Smooth muscle cell of the brain vasculature (primary cell): ENCODE data around the gene PLA2G3.

Source experiments
- DNase-seq: peaks from one replicate; pipeline ENCODE4 v3.0.0-alpha.2; 2012; ENCODE audit warnings: low read depth, low spot score

The PLA2G3 gene

GRCh38 chr22:31148953-31149627 lies 8.8 kb upstream of the PLA2G3 start:
- no peak for DNase-seq

- DNase-seq: no peak
Observed at GRCh38 chr22:31148488-31148887, 8.2 kb upstream of the PLA2G3 start.

GRCh38 chr22:31144223-31144622 lies 3.9 kb upstream of the PLA2G3 start:
- DNase-seq: no peak

GRCh38 chr22:31143537-31143936 lies 3.2 kb upstream of the PLA2G3 start:
- DNase-seq: no peak

GRCh38 chr22:31143038-31143437 lies 2.7 kb upstream of the PLA2G3 start:
- DNase-seq: no peak

GRCh38 chr22:31142285-31142684 lies 2.0 kb upstream of the PLA2G3 start:
- no peak for DNase-seq

GRCh38 chr22:31141551-31141950 lies 1.2 kb upstream of the PLA2G3 start:
- DNase-seq: no peak

- no peak for DNase-seq
Observed at GRCh38 chr22:31140746-31141145, 438 bp upstream of the PLA2G3 start.

- DNase-seq: no peak
Observed at GRCh38 chr22:31139066-31139465, 1.2 kb downstream of the PLA2G3 start.

GRCh38 chr22:31138126-31138525 lies 2.2 kb downstream of the PLA2G3 start:
- DNase-seq: no peak

- no peak for DNase-seq
Observed at GRCh38 chr22:31137721-31138120, 2.6 kb downstream of the PLA2G3 start.

- no peak for DNase-seq
Observed at GRCh38 chr22:31136711-31137110, 3.6 kb downstream of the PLA2G3 start.

GRCh38 chr22:31136155-31136554 lies 4.2 kb downstream of the PLA2G3 start:
- no peak for DNase-seq

- DNase-seq: no peak
Observed at GRCh38 chr22:31135706-31136105, 4.6 kb downstream of the PLA2G3 start.

- DNase-seq: no peak
Observed at GRCh38 chr22:31134688-31135087, 5.6 kb downstream of the PLA2G3 start.

GRCh38 chr22:31133911-31134310 lies 6.4 kb downstream of the PLA2G3 start:
- DNase-seq: no peak

GRCh38 chr22:31130873-31131272 lies 9.4 kb downstream of the PLA2G3 start:
- no peak for DNase-seq

- no peak for DNase-seq
Observed at GRCh38 chr22:31128156-31128555, 12.2 kb downstream of the PLA2G3 start.

- no peak for DNase-seq
Observed at GRCh38 chr22:31127181-31127772, 13.0 kb downstream of the PLA2G3 start.

GRCh38 chr22:31126869-31127175 lies 13.5 kb downstream of the PLA2G3 start:
- no peak for DNase-seq

GRCh38 chr22:31126128-31126868 lies 14.0 kb downstream of the PLA2G3 start:
- DNase-seq: no peak

- DNase-seq: no peak
Observed at GRCh38 chr22:31125521-31126117, 14.7 kb downstream of the PLA2G3 start.
